Fibroblast of pulmonary artery (primary cell): Measurements from ENCODE around the gene TENM4.

Source experiments
- DNase-seq: peaks from one replicate; pipeline ENCODE4 v3.0.0-alpha.2; 2010; ENCODE audit warnings: low read depth
- H3K4me3 ChIP-seq: replicated peaks from 2 replicates; pipeline ENCODE4 v1.5.1; 2011; ENCODE audit warnings: low read depth, mild to moderate bottlenecking, control low read depth, low read length, moderate library complexity
- TF ChIP-seq, protein P1 (sequence below): IDR thresholded peaks from 2 replicates; pipeline ENCODE4 v1.5.1; 2011; ENCODE audit warnings: mild to moderate bottlenecking, control low read depth, low read length, inconsistent platforms; ENCODE audit errors: missing control alignments

Gene TENM4

DNA sequence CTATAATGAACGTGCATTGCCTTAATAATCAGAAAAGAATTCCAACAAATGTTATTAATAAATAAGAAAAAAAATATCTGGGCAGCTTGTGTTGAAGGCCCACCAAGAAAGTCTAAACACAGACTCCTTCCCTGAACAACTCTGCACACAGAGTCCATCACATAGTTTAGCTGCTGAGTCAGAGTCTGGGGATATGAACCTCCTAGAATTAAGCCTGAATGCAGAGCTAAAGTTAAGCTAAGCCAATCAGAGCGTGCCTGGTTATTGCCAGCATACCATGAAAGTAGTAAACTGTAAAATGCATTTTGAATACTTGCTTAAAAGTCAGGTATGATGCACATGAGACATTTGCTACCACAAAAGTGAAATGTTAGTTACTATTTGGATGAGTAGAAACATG lies 25.6 kb upstream of the TENM4 start:
- H3K4me3 ChIP-seq, result no peak overlapping the region
- peak; percentile 34 for DNase-seq
- TF ChIP-seq, protein P1, sequence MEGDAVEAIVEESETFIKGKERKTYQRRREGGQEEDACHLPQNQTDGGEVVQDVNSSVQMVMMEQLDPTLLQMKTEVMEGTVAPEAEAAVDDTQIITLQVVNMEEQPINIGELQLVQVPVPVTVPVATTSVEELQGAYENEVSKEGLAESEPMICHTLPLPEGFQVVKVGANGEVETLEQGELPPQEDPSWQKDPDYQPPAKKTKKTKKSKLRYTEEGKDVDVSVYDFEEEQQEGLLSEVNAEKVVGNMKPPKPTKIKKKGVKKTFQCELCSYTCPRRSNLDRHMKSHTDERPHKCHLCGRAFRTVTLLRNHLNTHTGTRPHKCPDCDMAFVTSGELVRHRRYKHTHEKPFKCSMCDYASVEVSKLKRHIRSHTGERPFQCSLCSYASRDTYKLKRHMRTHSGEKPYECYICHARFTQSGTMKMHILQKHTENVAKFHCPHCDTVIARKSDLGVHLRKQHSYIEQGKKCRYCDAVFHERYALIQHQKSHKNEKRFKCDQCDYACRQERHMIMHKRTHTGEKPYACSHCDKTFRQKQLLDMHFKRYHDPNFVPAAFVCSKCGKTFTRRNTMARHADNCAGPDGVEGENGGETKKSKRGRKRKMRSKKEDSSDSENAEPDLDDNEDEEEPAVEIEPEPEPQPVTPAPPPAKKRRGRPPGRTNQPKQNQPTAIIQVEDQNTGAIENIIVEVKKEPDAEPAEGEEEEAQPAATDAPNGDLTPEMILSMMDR, result no peak

DNA sequence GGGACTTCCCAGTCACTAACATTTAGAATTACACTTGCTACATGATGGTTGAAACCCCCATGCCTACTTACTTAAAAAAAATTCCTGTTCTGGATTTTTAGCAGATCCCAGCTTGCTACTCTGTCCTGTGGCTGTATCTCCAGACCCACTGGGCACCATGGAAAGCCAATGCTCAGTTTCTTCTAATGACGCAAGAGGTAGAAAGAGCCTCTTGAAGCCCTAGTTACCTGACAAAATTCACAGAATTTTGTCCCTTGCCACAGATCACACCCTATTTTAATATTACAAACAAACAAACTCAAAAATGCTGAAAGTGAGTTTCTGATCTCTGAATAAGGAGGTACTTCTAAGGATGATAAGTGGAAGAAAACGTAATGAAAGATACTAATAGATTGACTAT lies 24.3 kb upstream of the TENM4 start:
- H3K4me3 ChIP-seq, result no peak overlapping the region
- DNase-seq, result no peak
- TF ChIP-seq, protein P1, result no peak

DNA sequence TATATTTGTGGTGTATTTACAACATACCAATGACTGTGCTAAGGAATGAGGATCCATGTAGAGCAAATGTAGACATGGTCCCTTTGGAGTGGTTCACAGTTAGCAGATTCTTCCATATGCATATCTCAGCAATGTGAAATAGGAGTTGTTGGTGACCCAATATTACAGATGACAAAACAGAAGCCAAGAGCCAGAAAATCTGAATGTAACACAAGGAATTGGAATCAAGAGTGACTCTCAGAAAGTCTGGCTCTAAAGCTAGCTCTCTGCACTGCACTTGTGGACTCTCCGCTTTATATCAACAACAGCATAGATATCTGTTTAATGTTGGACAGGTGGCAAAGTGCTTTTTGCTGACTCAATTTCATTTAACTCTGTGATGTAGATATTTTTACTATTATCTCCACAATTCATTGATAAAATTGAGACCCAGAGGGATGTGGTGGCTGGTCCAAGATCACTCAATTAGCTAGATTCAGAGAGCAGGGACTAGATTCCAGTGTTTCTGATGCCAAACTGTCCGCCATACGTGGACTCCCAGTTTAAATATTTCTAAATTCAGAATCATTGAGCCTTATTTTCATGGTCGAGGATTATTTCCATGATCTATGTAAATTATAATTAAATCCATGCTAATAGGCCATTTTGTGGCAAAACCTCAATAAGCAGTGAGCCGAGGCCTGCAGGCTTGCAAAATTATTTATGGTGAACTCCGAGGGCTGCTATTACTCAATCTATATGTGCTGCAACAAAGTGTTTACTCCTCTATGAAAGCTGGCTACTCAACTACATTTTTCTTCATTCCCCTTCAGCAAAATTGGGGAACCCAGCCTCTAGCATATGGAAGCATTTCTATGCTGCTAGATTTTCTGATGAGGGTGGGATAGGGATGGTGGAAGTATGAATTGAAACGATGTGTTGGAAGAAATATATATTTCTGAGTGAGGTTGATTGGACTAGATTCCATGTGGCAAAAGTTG lies 21.1 kb upstream of the TENM4 start:
- TF ChIP-seq, protein P1, result no peak
- no peak overlapping the region for H3K4me3 ChIP-seq
- no peak for DNase-seq

DNA sequence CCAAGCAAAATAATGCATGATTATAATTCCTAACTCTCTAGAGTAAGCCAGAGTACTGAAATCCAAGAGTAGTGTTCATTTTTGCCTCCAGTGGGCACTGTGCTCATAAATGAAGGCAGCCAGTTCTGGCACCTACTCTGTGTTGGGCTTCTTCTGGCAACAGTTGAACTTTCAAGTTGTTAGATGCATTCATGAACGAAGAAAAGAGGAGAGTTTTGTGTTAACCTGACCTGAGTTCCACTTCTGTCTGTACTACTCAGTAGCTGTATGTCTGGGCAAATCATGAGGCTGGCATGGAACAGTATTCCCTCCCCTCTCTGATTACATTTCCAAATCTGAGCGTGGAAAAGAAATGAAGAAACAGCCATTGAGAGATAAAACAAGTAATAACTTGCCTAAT lies 20.3 kb upstream of the TENM4 start:
- peak; percentile 50 for DNase-seq
- no peak overlapping the region for H3K4me3 ChIP-seq
- TF ChIP-seq, protein P1, result peak; percentile 61

DNA sequence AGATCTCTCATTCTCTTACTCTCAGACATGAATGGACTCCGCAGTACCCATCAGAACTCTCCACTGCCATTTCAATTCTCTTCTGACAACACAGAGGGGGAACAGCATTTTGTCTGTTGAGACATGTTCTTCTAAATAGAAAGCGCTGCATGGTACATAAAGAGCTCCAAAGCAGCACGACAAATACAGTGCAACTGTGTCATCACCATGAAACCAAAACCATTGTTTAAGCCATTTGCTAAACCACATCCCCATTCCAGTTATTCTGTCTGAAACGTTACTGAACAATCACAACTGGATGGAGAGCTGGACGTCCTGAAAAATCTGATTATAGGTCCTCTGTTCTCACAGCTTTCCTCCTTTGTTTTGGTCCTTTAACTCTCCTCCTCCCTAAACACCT lies 17.9 kb upstream of the TENM4 start:
- DNase-seq, result no peak
- H3K4me3 ChIP-seq, result no peak overlapping the region
- TF ChIP-seq, protein P1, result no peak

DNA sequence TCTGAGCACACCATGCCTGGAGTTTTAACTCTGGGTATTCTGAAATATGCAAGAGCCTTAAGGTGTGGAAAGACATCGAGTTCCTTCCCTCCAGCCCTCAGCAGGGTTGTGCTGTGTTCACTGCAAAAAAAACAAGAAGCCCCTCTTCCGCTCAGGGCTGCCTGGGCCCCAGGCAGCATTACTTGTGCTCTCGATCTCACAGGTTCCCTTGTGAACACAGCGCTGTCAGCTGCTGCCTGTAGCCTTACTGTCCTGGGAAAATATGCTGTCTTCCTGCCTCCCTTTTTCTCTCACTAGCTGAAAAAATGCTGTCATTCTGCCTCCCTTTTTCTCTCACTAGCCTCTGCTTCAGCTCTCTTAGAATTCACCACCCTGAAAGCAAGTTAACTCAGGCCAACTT lies 15.7 kb upstream of the TENM4 start:
- no peak for DNase-seq
- H3K4me3 ChIP-seq, result no peak overlapping the region
- TF ChIP-seq, protein P1, result no peak
